GM12878 (cell line): ENCODE results near the gene TMEM97. TPM values are rescaled to one million over a fixed set of nuclear protein-coding genes. Genes with fewer than 3 reads are reported as not detected.

Experiments
- ATAC-seq: fragments of 200-7000 bp; cut with Tn5 transposase; 3 replicates; pipeline ENCODE4 v1.9.1; 2020; ENCODE audit warnings: mild to moderate bottlenecking, moderate library complexity
- BruUV-seq: library from RNA; stranded (reverse); fragments of 400-500 nt; replicated peaks from 2 replicates; lab custom pipeline; 2021; lab: Mats Ljungman, UMichigan
- CTCF ChIA-PET: fragments of 300-600 bp; sonication (Branson Sonifier 250); formaldehyde crosslinking; extraction: SDS; loops from one replicate; lab custom pipeline; 2021; ENCODE audit warnings: inconsistent platforms; lab: Yijun Ruan, JAX
- POLR2A ChIA-PET: fragments of 350-600 bp; formaldehyde crosslinking; extraction: SDS; loops from one replicate; lab custom pipeline; 2021; ENCODE audit warnings: inconsistent platforms; lab: Charles Lee
- RAD21 ChIA-PET: fragments of 300-600 bp; sonication (Branson Sonifier 250); formaldehyde crosslinking; loops from one replicate; lab custom pipeline; 2023; ENCODE audit warnings: antibody characterized with exemption; ENCODE audit not compliant: unreplicated experiment; lab: Charles Lee
- SMC1A ChIA-PET: fragments of 300-600 bp; sonication (Branson Sonifier 250); formaldehyde crosslinking; loops from one replicate; lab custom pipeline; 2023; ENCODE audit not compliant: unreplicated experiment, uncharacterized antibody; lab: Charles Lee
- DNase-seq: peaks from one replicate; pipeline ENCODE4 v3.0.0-alpha.2; 2011; ENCODE audit warnings: low read depth, low spot score
- FAIRE-seq: peaks from 3 replicates; lab custom pipeline; 2011; peaks lifted over from hg19 to GRCh38; lab: Jason Lieb, UNC
- H2AFZ ChIP-seq: 2 replicates; pipeline ENCODE4 v1.6.0; 2011; ENCODE audit warnings: low read depth, low read length, control low read depth; ENCODE audit not compliant: control insufficient read depth
- H3K27ac ChIP-seq: 2 replicates; pipeline ENCODE4 v1.5.1; 2011; ENCODE audit warnings: control low read depth; ENCODE audit not compliant: control insufficient read depth, insufficient read depth
- H3K27me3 ChIP-seq, 2 experiments: replicated peaks in 1 of 2; 2 replicates each; pipeline versions ENCODE4 v1.6.0 to v1.6.1; 2011; ENCODE audit warnings: low read length in 1 of 2; ENCODE audit not compliant: control insufficient read depth in 2 of 2, insufficient read depth in 2 of 2
- H3K36me3 ChIP-seq, 2 experiments: 2 replicates each; pipeline ENCODE4 v1.5.1; 2011; ENCODE audit warnings: low read length in 1 of 2; ENCODE audit not compliant: control insufficient read depth in 2 of 2, insufficient read depth in 2 of 2
- H3K4me1 ChIP-seq: 2 replicates; pipeline ENCODE4 v1.6.1; 2011; ENCODE audit warnings: mild to moderate bottlenecking, low read length, moderate library complexity, mixed read lengths; ENCODE audit not compliant: control insufficient read depth, insufficient read depth
- H3K4me2 ChIP-seq: 2 replicates; pipeline ENCODE4 v1.6.0; 2011; ENCODE audit warnings: control low read depth; ENCODE audit not compliant: control insufficient read depth, insufficient read depth
- H3K4me3 ChIP-seq: fragments of 200-600 bp; sonication (generic); 2 replicates; pipeline ENCODE4 v1.5.1; 2016
- H3K79me2 ChIP-seq: 2 replicates; pipeline ENCODE4 v1.6.0; 2011; ENCODE audit warnings: low read length; ENCODE audit not compliant: control insufficient read depth, insufficient read depth
- H3K9ac ChIP-seq: 2 replicates; pipeline ENCODE4 v1.8.0; 2011; ENCODE audit warnings: low read length, control low read depth, mixed read lengths; ENCODE audit not compliant: control insufficient read depth, insufficient read depth
- H3K9me3 ChIP-seq: replicated peaks from 3 replicates; pipeline ENCODE4 v1.5.1; 2011; ENCODE audit warnings: mild to moderate bottlenecking, low read length; ENCODE audit not compliant: control insufficient read depth, insufficient read depth
- H4K20me1 ChIP-seq: 2 replicates; pipeline ENCODE4 v1.6.0; 2011; ENCODE audit not compliant: control insufficient read depth, insufficient read depth
- ATF7 ChIP-seq: fragments of 450-650 bp; IDR thresholded peaks from 2 replicates; pipeline ENCODE4 v1.6.1; 2016; ENCODE audit warnings: low read depth, mild to moderate bottlenecking
- CHD4 ChIP-seq: fragments of 200-600 bp; sonication (generic); IDR thresholded peaks from 2 replicates; pipeline ENCODE4 v1.6.1; 2016; ENCODE audit warnings: mild to moderate bottlenecking
- ESRRA ChIP-seq: IDR thresholded peaks from 2 replicates; pipeline ENCODE4 v1.6.1; 2012; ENCODE audit warnings: mild to moderate bottlenecking, low read length, improper control_type of control experiment
- HDAC2 ChIP-seq: fragments of 200-600 bp; sonication (generic); IDR thresholded peaks from 2 replicates; pipeline ENCODE4 v1.6.1; 2017
- KAT2A ChIP-seq: conservative IDR thresholded peaks from 2 replicates; pipeline ENCODE4 v1.6.1; 2011; ENCODE audit warnings: low read depth, low read length; ENCODE audit not compliant: control insufficient read depth
- MEF2A ChIP-seq: IDR thresholded peaks from 2 replicates; pipeline ENCODE4 v1.6.1; 2011; ENCODE audit warnings: low read depth, mild to moderate bottlenecking, low read length, moderate library complexity; ENCODE audit not compliant: insufficient read depth
- MEF2B ChIP-seq: fragments of 450-650 bp; IDR thresholded peaks from 2 replicates; pipeline ENCODE4 v1.6.1; 2018; ENCODE audit warnings: mild to moderate bottlenecking, moderate library complexity; ENCODE audit not compliant: partially characterized antibody, poor library complexity, severe bottlenecking
- MTA3 ChIP-seq: IDR thresholded peaks from 2 replicates; pipeline ENCODE4 v1.6.1; 2012; ENCODE audit warnings: low read length, inconsistent platforms, borderline replicate concordance
- RAD21 ChIP-seq: IDR thresholded peaks from 2 replicates; pipeline ENCODE4 v1.6.1; 2011; ENCODE audit warnings: mild to moderate bottlenecking, low read depth, low read length, moderate library complexity; ENCODE audit not compliant: insufficient read depth
- ZNF207 ChIP-seq: fragments of 450-650 bp; IDR thresholded peaks from 2 replicates; pipeline ENCODE4 v1.6.1; 2014; ENCODE audit warnings: antibody characterized with exemption, mild to moderate bottlenecking, borderline replicate concordance
- ZNF24 ChIP-seq: fragments of 450-650 bp; IDR thresholded peaks from 2 replicates; pipeline ENCODE4 v1.6.1; 2017; ENCODE audit warnings: antibody characterized with exemption, mild to moderate bottlenecking
- WGBS: methylation state at CpG from one replicate; pipeline ENCODE4 v1.1.6; 2016; ENCODE audit warnings: low lambda C conversion rate; ENCODE audit not compliant: insufficient replicate concordance, insufficient coverage; ENCODE audit errors: missing lambda C conversion rate; 5-methylcytosine and 5-hydroxymethylcytosine counted together
- in situ Hi-C: fragments of 300-500 bp; cut with MboI; formaldehyde crosslinking; loops from 9 replicates; pipeline ENCODE4 v1.14.3; 2018; ENCODE audit warnings: mixed read lengths
- intact Hi-C: fragments of 100-400 bp; cut with micrococcal nuclease; formaldehyde crosslinking; loops from one replicate; pipeline ENCODE4 v1.14.2; 2022; ENCODE audit not compliant: unreplicated experiment
- polyA plus RNA-seq, 11 experiments: library from polyadenylated mRNA; depleted of rRNA in 4 of 11; unstranded in 6 of 11; stranded (reverse) in 5 of 11; fragments of >200 nt; fragmentation: Nextera tagmentation in 4 of 11; fragmentation: Illumina TruSeq in 1 of 11; extraction: Ambion mirVana in 4 of 11; extraction: Trizol in 1 of 11; gene quantifications; 1 replicate in 1 of 11; 2 replicates in 10 of 11; pipeline versions ENCODE4 v1.2.1 to v1.2.3, GENCODE V29; 2011 to 2016; ENCODE audit warnings: inconsistent platforms in 2 of 11, missing spikeins in 2 of 11, low read depth in 1 of 11
- total RNA-seq, 4 experiments: library from RNA; depleted of rRNA in 3 of 4; stranded (reverse); fragments of >200 nt in 3 of 4; fragmentation: Illumina TruSeq in 1 of 4; extraction: Trizol in 1 of 4; gene quantifications; 2 replicates each; pipeline versions ENCODE4 v1.2.1 to v1.2.3, GENCODE V29; 2013 to 2021
- TF ChIP-seq, protein P1 (sequence below): fragments of 450-650 bp; conservative IDR thresholded peaks from 2 replicates; pipeline ENCODE4 v1.6.1; 2017; ENCODE audit warnings: mild to moderate bottlenecking, moderate library complexity
- TF ChIP-seq, protein P2 (sequence below): fragments of 450-650 bp; IDR thresholded peaks from 2 replicates; pipeline ENCODE4 v1.6.1; 2016; ENCODE audit warnings: mild to moderate bottlenecking
- TF ChIP-seq, protein P3 (sequence below): IDR thresholded peaks from 2 replicates; pipeline ENCODE4 v1.6.1; 2012; ENCODE audit warnings: mild to moderate bottlenecking, low read depth, low read length

Gene TMEM97
- total and polyA plus RNA-seq, 10 of the 15 experiments (the other 5 are each of a cell fraction or from before 2014, with no cell fraction given), result 58.0 to 134 (median 86.0) TPM

DNA sequence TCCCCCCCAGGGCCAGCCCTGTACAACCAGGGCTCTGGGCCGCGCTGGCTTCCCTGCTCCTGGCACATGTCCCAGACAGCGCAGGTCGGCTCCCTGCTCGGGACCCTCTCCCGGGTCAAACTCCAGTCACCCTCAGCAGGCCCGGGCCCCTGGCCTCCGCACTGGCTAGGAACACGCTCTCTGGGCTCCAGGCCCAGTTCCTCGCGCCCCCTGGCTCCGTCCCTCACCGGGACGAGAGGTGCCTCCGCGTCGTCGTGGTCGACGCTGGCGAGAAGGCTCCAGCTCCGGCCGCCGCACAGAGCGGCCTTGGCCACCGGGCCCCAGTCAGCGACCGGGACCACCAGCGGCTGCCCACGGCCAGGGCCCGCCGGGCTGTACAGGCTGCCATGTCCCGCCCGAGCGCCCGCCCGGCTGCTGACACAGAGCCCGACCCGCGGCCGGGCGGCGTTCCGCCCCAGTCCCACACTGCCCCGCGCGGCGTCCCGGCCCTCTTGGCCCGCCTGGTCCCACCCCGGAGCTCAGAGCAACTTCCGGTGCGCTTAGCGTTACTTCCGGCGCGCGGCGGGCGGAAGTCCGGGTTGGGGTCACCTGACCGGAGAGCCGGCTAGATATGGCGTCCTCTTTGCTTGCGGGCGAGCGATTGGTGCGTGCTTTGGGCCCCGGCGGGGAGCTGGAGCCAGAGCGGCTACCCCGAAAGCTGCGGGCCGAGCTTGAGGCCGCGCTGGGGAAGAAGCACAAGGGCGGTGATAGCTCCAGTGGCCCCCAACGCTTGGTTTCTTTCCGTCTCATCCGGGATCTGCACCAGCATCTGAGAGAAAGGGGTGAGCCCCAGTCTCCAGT lies 38.3 kb downstream of the TMEM97 start, which contains the start of gene POLDIP2 (continued):
- TF ChIP-seq ZNF24 (0 out of 2 replicates have a peak, but pooled peaks have one; percentile 34), ESRRA (no peak), ATF7 (0 out of 2 replicates have a peak, but pooled peaks have one; percentile 16)
- TF ChIP-seq, protein P1, sequence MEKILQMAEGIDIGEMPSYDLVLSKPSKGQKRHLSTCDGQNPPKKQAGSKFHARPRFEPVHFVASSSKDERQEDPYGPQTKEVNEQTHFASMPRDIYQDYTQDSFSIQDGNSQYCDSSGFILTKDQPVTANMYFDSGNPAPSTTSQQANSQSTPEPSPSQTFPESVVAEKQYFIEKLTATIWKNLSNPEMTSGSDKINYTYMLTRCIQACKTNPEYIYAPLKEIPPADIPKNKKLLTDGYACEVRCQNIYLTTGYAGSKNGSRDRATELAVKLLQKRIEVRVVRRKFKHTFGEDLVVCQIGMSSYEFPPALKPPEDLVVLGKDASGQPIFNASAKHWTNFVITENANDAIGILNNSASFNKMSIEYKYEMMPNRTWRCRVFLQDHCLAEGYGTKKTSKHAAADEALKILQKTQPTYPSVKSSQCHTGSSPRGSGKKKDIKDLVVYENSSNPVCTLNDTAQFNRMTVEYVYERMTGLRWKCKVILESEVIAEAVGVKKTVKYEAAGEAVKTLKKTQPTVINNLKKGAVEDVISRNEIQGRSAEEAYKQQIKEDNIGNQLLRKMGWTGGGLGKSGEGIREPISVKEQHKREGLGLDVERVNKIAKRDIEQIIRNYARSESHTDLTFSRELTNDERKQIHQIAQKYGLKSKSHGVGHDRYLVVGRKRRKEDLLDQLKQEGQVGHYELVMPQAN, result peak; percentile 79
- TF ChIP-seq, all 136 proteins: peak for 68

DNA sequence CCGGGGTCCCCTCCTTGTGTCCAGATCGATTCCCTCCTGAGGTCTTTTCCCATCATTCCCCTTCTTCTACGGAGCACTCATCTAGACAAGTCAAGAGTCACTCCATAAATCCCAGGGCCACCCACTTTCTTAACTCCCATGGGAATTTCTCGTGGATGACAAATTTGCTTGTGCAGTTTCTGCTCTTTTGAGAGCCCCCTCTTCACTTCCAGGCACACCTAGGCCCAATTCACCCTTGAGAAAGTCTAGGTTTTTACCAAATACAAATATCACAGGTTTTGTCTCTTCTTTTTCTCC lies 38.8 kb downstream of the TMEM97 start:
- POLR2A ChIA-PET, result interaction anchor here (0.9 to 3.0 kb wide), 3 partner anchors 11 to 38 kb away, joined by 3 to 26 read pairs (median 8); partner anchors contain the start of genes IFT20, TNFAIP1 and VTN
- TF ChIP-seq, protein P2, sequence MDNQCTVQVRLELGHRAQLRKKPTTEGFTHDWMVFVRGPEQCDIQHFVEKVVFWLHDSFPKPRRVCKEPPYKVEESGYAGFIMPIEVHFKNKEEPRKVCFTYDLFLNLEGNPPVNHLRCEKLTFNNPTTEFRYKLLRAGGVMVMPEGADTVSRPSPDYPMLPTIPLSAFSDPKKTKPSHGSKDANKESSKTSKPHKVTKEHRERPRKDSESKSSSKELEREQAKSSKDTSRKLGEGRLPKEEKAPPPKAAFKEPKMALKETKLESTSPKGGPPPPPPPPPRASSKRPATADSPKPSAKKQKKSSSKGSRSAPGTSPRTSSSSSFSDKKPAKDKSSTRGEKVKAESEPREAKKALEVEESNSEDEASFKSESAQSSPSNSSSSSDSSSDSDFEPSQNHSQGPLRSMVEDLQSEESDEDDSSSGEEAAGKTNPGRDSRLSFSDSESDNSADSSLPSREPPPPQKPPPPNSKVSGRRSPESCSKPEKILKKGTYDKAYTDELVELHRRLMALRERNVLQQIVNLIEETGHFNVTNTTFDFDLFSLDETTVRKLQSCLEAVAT, result 0 out of 2 replicates have a peak, but pooled peaks have one; percentile 5
- no peak for TF ChIP-seq ZNF207
- no peak for TF ChIP-seq MEF2A
- no peak for TF ChIP-seq RAD21
- no peak for TF ChIP-seq KAT2A
- TF ChIP-seq MEF2B, result peak; percentile 85
- TF ChIP-seq, protein P3, sequence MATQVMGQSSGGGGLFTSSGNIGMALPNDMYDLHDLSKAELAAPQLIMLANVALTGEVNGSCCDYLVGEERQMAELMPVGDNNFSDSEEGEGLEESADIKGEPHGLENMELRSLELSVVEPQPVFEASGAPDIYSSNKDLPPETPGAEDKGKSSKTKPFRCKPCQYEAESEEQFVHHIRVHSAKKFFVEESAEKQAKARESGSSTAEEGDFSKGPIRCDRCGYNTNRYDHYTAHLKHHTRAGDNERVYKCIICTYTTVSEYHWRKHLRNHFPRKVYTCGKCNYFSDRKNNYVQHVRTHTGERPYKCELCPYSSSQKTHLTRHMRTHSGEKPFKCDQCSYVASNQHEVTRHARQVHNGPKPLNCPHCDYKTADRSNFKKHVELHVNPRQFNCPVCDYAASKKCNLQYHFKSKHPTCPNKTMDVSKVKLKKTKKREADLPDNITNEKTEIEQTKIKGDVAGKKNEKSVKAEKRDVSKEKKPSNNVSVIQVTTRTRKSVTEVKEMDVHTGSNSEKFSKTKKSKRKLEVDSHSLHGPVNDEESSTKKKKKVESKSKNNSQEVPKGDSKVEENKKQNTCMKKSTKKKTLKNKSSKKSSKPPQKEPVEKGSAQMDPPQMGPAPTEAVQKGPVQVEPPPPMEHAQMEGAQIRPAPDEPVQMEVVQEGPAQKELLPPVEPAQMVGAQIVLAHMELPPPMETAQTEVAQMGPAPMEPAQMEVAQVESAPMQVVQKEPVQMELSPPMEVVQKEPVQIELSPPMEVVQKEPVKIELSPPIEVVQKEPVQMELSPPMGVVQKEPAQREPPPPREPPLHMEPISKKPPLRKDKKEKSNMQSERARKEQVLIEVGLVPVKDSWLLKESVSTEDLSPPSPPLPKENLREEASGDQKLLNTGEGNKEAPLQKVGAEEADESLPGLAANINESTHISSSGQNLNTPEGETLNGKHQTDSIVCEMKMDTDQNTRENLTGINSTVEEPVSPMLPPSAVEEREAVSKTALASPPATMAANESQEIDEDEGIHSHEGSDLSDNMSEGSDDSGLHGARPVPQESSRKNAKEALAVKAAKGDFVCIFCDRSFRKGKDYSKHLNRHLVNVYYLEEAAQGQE, result no peak
- TF ChIP-seq HDAC2, result peak; percentile 20; the same call in 1 of the 2 replicates
- no peak for TF ChIP-seq MTA3
- TF ChIP-seq CHD4, result no peak

More for the DNA sequence above, 38.8 kb downstream of the TMEM97 start:
- Histone ChIP-seq H3K9me3 (no peaks in the 10 kb centered on the region), H3K4me3 (peak overlapping the region; percentile 92), H3K79me2 (peaks cover 30% of the 10 kb centered on the region), H2AFZ (peak overlapping the region; percentile 85), H3K4me2 (peak overlapping the region; percentile 85), H3K36me3 (peaks cover 2 to 14% of the 10 kb centered on the region in 2 experiments), H3K27me3 (no peaks in the 10 kb centered on the region), H3K9ac (peak overlapping the region; percentile 99), H3K27ac (peak overlapping the region; percentile 60), H4K20me1 (no peaks in the 10 kb centered on the region), H3K4me1 (peaks cover 2% of the 10 kb centered on the region; the same call in 1 of the 2 replicates)
- ChIA-PET RAD21 (interaction anchor here (0.7 to 3.3 kb wide), 5 partner anchors 20 to 219 kb away, joined by 3 to 31 read pairs (median 3); partner anchors contain the start of genes ALDOC, IFT20 and TNFAIP1), CTCF (interaction anchor here (1.0 to 5.1 kb wide), 5 partner anchors 9 to 61 kb away, joined by 3 to 29 read pairs (median 4); partner anchors contain the start of genes IFT20 and TNFAIP1), SMC1A (interaction anchor here (0.7 to 4.7 kb wide), 7 partner anchors 9 to 553 kb away, joined by 3 to 27 read pairs (median 4); partner anchors contain the start of genes IFT20 and TNFAIP1)
- no peak for DNase-seq
- BruUV-seq, result no TSS peak
- intact Hi-C loops, result loop anchor here (1.0 kb wide), 1 partner anchor 23 kb away; the partner anchor contains the start of genes IFT20 and TNFAIP1
- 0% methylated on average over 4 of the region's 4 CpGs for WGBS
- in situ Hi-C loops, result no loop called here
- FAIRE-seq, result no peak
- ATAC-seq, result no peak
